NCI-H526 (cell line): ENCODE results near the gene POMGNT2.
A peak's percentile ranks its signal among the peaks of the same experiment; 100 is the strongest.

Experiments used
- DNase-seq, 2 experiments: peaks; one replicate each; lab custom pipeline; 2025; lab: John Stamatoyannopoulos, UW

POMGNT2 gene

DNA sequence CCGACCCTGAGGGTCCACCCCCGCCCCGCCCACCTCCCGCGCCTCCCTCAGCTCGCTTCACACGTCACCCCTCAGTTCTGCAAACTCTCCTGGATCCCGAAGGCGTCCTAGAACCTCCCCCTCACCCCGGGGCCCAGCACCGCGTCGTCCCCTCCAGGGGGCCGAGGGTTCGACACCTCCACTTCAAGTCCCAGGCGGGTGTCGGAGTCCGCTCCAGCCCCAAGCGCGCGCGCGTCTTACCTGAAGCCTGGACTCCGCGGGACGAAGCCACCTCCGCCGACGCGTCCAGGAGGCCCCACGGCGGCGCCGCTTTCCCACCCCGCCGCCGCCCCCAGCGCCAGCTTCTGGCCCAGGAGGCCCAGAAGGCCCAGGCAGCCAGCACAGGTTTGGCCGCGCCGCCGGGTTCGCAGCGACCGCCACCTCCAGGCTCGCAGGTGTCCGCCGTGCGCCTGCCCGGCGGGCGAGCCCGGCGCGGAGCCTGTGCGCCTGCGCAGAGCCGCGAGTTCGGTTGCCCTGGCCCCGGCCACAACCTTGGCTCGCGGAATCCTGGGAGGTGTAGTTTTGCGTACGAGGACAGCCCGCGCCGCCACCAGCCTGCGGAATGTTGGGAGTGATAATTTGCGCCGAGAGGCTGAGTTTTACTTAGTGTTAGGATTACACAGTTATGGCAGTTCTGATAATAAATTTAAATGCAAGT is at the start of gene POMGNT2:
Gene POMGNT2, minus strand, starts transcription at position 484 of the 697 bp plus-strand sequence. CDS start 24,648 bp downstream, outside the sequence.
- peak; percentile 21 to 93 for DNase-seq

DNA sequence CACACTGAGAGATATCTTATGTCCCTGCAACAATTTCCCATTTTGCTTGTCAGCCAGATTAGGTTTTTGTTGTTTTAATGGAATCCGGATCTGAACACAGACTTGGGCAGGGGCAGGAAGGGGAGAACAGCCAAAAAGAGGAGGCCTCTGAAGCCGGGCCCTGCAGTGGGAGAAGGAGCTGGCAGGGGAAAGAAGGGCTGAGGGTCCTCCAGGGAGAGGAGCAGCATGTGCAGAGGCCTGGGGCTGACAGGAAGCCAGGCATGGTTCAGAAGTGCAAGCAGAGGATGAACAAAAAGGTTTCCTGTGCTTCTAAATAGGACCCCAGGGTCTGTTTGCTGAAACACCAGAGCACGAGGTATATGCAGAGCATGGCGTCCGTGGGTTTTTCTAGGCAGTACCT is 49.1 kb upstream of the POMGNT2 start:
- no peak for DNase-seq

DNA sequence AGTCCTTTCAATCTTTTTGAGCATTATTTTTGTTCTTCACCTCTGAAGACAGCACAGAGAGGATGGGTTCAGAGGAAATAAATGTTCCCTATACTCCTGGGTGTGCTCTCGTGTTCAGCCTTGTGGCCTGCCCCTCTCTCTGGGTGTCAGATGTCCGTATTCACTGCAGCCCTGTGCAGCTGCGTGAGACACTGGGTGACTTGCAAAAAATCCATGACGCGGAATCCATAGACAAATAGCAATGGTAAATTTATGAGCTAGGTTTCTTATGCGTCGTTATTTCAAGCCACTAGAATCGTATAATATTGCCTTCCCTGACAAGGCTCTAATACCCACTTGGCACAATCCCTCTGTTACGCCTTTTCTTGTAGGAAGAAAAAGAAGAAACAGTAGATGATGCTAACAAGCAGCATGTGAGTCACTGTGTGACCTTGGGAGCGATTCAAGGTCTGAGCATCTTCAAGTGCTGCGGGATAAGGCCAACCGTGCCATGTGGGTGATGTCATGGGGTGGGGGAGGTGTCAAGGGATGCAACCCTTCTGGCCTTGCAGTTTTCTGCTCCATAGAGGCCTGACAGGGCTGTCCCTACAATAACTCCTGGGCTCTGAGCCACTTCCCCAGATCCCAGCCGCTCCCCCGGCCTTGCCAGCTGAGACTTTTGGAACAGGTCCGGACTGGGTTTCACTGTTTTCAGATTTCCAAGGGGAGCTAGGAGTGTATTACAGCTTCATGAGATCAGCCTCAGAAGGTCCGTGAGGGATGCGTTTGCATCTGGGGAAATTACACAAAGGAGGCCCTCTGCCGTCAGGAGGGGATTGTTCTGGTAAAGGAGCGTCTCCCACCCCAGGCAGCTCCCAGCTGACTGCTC is 47.6 kb upstream of the POMGNT2 start:
- peak in 1 of 2 experiments; percentile 10 for DNase-seq

DNA sequence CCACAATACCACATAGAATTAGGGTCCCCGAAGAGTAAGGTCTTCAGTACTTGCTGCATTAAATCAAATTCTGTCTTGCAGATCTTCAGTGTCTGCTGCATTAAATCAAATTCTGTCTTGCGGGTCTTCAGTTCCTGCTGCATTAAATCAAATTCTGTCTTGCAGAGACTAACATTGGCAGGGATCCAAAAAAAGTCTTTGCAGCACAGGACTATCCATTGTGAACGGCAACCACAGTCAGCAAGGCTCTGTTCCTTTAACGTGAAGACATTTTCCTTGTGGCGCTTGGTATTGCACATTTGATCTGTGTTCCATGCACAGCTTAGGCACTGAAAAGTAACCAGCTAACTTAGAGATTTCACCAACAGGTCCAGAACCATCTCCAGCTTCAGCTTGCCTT is 46.8 kb upstream of the POMGNT2 start:
- DNase-seq = no peak

DNA sequence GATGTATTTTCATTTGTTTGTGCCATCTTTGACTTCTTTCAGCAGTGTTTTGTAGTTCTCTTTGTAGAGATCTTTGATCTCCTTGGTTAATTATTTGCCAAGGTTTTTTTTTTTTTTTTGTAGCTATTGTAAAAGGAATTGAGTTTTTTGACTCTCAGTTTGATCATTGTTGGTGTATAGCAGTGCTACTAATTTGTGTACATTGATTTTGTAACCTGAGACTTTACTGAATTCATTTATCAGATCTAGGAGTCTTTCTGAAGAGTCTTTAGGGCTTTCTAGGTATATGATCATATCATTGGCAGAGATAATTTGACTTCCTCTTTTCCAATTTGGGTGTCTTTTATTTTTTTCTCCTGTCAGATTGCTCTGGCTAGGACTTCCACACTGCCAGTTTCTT is 42.2 kb upstream of the POMGNT2 start:
- DNase-seq = no peak

DNA sequence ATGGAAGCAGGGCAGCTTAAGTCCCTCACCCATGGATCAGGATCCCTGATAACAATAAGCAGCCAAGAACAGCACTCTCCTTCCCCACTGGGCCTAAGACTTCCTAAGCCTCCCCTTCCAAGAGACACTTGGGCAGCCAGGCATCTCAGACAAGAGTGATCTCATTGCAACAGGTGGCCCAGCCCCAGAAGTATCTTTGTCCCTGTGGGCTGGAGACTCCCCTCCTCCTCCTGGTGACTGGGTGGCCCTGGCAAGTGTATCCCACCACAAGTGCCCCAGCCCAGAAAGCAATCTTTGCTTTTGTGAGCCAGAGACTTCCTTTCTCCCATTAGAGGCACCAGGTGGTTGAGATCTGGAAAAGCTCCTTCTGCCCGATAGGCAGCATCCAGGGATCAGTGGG is 40.7 kb upstream of the POMGNT2 start:
- no peak for DNase-seq

DNA sequence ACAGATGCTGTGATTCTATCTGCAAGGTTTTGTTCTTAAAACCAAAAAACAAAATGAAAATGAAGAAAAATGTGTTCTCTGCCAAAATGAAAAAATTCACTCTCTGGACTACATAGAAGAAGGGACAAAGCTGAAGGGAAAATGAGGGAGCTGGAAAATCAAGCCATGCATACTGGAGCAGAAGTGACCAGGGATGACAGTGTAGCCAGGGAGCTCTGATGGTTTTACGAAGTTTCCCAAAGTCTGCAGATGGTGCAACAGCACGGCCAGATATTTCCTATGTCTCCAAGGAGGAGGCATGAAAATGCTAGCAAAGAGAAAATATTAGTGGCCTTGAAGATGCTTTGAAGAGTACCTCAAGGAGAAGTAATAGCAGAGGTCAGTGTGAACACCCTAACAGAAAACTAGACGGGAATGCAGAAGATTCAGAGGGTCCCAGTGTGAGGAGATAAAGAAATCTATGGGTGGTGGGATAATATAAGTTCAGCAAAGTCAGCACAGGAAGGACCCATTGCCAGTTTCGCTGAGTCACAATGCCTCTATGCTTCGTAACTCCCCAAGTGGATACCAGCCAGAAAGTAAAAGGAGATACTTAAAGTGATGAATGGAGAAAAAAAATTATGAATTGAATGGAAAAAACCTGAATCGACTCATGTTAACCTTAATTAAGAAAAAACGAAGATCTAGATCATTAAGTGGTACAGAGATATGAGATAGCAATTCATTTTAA is 39.0 kb upstream of the POMGNT2 start:
- no peak for DNase-seq

DNA sequence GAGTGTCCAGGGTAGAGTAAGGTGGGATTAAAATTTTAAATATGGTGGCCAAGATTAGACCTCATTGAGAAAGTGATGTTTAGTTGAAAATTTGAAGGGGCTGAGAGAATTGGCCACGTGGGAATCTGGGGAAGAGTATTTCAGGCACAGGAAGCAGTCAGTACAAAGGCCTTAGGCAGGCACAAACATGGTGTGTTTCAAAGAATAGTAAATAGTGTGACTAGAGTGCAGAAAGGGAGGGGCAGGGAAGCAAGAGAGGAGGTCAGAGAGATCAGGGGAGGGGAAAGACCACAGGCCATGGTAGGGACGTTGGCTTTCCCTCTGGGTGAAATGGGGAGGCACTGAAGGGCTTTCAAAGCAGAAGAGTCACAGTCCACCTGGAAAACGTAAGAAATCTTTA is 36.6 kb upstream of the POMGNT2 start:
- DNase-seq = no peak

DNA sequence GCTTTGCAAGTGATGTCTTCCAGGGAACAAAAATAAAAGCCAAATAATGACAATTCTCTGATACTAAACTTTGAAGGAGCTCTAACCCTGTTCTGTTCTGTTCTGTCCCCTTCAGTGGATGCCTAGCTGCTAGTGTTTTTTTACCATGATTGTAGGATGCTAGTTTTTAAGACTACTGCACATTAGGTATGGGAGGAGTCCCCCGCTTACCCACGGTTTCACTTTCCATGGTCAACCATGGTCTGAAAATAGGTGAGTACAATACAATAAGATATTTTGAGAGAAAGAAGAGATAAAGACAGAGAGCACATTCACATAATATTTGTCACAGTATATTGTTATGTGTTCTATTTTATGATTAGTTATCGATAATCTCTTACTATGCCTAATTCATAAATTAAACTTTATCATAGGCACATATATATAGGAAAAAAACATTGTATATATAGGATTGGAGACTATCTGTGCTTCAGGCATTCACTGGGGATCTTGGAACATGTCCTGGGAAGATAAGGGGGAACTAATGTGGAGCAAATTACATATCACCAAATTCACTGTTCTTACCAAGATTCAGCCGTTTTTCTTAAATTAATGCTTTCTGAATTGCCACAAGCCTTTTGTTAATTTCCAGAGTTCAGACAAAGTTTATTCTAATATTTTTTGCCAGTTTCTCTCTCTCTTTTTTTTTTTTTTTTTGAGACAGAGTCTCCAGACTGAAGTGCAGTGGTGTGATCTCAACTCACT is 32.8 kb upstream of the POMGNT2 start:
- DNase-seq = no peak

DNA sequence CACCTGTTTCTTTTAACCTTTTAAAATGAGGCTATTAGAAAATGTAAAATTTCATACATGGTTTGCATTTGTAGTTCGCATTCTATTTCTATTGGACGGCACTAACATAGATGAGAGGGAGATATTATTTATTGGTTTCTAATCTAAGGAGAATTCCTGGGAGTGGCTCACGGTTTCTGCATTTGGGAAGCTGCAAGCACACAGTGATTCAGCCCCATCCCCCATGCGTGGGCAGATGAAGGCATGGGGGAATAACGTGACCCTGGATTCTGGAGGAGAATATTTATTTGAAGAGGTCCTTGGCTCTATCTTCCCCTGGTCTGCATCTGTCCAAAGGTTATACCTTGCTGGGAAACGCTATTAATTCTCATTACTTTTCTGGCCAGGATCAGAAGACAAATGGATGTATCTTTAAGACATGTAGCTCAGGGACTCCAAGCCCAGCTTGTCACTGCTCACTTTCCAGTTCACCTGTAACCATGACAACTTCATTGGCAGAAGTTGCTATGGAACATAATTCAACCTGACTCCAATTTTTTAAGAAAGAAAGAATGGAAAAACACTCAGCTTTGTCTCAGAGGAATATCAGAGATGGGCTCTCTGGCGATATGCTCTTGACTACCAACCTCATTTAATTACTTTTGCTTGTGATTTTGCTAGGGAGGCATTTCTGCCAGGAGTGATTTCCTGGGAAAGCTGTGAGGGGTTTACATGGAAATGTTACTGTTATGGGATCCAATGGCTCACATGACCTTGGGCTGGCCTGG is 27.2 kb upstream of the POMGNT2 start:
- DNase-seq = no peak

DNA sequence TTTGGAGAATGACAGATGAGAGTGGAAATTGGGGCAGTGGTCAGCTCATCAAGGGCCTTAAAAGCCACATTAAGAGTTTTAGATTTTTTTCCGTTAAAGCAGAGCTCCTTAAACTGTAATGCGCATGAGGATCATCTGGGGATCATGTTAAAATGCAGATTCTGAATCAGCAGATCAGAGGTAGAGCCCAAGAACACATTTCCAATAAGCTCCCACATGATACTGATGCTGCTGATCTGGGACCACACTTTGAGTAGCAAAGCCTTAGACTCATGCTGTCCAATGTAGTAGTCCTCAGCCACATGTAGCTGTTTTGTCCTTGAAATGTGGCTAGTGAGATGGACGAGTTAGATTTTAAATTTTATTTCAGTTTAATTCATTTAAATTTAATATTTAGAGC is 26.3 kb upstream of the POMGNT2 start:
- DNase-seq = no peak

DNA sequence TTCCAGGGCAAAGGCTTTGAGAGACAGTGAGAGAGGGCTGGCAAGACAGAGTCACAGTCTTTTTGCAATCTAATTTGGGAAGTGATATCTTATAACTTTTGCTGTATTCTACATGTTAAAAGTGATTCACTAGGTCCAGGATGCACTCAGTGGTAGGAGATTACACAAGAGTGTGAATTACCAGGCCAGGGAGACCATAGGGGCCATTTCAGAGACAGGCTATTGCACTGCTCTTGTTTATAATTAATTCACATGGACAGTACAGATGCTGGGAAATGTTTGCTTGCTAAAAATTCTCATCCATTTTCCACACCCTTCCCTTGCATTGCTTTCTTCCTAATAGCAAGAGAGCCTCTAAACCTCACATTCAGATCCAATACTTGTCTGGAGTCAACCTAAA is 22.6 kb upstream of the POMGNT2 start:
- no peak for DNase-seq

DNA sequence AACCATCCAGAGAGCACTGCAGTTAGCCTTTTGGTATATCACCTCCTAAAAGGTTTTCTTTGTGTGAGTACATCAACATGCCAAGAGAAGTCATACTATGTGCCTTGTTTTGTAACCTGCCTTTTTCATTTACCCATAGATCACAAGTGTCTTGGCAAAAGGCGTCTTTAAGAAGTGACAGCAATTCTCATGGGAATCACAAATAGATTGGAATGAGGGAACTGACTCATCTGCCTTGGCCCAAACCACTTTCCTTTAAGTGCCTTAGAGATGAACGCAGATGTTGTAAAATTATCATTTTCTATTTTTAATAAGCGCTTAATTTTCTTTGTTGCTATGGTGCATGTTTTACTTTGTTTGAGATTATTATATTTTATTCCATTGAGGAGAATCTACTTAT is 20.7 kb upstream of the POMGNT2 start:
- DNase-seq = no peak

DNA sequence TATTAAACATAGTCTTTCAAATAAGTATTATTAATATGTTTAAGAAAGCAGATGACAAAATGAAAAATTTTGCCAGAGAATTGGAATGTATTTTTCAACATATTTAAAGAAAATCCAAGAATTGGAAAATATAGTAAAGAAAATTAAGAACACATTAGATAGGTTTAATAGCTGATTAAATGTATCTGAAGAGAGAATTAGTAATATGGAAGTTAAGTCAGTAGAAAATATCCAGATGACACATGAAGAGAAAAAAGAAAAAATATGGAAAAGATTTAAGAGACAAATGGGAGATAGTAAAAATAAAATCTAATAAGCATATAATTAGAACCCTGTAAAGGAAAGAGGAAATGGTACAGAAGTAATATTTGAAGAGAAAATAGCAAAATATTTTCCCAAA is 18.0 kb upstream of the POMGNT2 start:
- DNase-seq = no peak

DNA sequence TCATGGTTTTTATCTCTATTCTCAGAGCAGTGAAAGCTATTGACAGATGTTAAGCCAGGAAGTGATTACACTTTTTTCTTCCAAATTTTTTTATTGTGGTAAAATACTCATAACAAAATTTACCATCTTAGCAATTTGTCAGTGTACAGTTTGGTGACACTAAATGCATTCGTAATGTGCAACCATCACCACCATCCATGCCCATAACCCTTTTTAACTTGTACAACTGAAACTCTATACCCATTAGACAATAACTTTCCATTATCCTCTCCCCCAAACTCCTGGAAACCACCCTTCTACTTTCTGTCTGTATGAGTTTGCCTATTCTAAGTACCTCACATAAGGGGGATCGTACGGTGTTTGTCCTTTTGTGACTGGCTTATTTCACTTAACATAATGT is 15.1 kb upstream of the POMGNT2 start:
- DNase-seq = no peak

DNA sequence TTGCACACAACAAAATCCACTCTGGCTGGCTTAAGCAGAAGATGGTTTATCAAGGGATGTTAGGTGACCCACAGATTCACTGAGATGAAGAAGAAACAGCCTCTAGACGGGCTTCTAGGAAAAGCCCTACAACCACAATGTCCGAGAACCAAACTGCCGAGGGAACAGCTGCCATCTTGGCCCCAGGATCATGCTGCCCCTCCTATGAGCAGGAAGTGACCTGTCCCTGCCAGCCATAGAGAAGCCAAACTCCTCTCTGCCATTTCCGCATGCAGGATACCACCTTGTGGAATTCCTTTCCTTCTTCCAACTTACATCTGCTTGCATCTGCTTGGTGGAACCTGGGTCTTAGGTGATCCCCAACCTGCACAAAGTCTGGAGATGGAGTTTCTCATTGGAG is 11.4 kb upstream of the POMGNT2 start:
- no peak for DNase-seq

DNA sequence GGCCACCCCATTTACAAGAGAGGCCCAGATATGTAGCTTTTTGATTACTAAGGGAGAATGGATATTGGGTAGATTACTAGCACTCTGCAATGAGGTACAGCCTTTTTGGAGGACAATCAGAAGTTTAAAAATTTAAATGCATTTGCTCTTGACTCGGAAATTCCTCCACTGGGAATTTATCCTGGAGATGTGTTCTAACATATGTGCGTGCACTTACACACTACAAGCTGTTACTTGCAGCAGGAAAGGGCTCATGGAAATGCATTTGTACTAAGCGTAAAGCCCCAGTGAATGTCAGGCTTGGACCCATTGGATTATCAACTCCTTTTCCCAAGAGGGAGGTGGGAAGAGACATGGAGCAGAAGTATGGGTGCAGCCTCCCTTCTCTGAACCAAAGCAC is 7.8 kb upstream of the POMGNT2 start:
- no peak for DNase-seq

DNA sequence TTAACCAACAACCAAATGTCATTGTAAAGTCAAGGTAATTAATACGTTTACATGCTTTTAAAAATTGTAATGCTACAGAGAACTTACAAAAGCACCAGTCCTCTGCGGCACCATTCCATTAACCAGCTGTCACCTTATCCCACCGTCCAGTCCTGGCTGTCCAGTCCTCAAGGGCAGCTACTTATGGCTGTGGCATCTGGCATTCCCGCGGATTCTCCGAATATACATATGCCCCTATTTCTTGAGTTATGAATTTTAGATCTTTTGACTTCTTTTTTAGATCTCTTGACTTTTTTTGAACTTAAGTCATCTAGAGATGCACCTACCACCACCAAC is 382 bp upstream of the POMGNT2 start:
- DNase-seq = no peak

DNA sequence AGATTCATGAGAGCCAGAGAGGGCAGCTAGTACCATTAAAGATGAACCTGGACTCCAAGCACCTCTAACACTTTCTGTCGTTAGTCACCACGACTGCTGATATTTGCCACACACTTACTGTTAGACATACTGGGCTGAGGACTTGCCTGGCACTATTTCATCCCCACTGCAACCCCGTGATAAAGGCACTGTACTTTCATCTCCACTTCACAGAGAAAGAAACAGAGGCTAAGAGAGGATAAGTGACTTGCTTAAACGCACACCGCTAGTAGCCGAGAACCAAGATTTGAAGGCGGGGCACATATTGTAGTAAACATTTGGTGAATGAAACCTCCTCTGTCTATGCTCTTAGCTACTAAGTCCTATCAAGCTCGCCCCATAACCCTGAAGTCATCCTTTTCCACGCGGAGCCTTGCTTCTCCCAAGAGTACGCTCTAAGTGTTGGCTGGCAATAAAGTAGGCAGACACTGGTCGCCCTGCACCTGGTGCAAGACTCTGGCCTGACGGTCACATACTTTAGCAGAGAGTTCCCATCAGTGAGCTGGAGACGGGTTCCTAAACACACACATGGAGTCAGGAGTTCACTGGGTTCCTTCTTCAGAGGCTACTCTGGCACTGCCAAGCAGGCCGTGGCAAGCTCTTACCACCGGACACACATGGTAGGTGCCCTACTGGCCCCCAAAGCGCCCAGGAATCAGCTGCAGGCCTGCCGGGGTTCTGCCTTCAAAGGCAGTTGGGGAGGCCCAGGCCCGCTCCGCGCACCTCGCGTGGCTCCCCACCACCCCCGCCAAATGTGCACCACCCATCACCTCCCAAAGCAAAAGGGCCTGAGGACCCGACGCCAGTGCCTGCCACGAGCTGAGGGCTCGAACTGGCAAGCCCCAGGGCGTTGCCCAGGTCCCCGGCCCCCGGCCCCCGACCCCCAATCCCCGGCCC is 951 bp downstream of the POMGNT2 start:
- peak in 1 of 2 experiments; percentile 25 for DNase-seq

DNA sequence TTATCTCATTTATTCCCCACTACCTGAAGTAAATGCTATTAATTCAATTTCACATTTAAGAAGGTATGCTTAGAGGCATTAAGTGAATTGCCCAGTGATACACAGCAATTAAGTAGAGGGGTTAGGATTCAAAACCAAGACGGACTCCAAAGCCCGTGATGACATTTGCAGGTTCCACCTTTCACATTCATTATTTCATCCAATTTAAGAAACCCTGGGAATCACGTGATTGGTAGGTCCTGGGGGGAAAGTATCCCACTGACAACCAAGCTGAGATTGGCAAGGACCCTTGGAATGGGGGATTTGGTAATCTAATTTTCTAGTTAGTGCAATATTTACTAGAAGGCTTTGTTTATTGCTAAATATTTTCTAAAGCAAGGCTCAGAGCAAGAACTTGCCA is 1.8 kb downstream of the POMGNT2 start:
- DNase-seq = no peak
